Astrocyte (in vitro differentiated cells and primary cell): ENCODE data around the gene OR56A1. TPM values are rescaled to one million over a fixed set of nuclear protein-coding genes. Genes with fewer than 3 reads are reported as not detected.

ENCODE experiments used
- DNase-seq: peaks from one replicate; pipeline ENCODE4 v3.0.0-alpha.2; 2010; ENCODE audit warnings: low read depth
- FAIRE-seq: peaks from 2 replicates; lab custom pipeline; 2011; peaks lifted over from hg19 to GRCh38; lab: Jason Lieb, UNC
- H2AFZ ChIP-seq: 2 replicates; pipeline ENCODE4 v1.6.0; 2012; ENCODE audit warnings: low read depth, low read length, inconsistent platforms
- H3K27ac ChIP-seq: 2 replicates; pipeline ENCODE4 v1.5.1; 2011; ENCODE audit warnings: low read depth, low read length, inconsistent platforms
- H3K27me3 ChIP-seq: 2 replicates; pipeline ENCODE4 v1.6.0; 2011; ENCODE audit warnings: low read length, inconsistent platforms; ENCODE audit not compliant: insufficient read depth
- H3K36me3 ChIP-seq: 2 replicates; pipeline ENCODE4 v1.5.1; 2011; ENCODE audit warnings: low read length, inconsistent platforms; ENCODE audit not compliant: insufficient read depth
- H3K4me1 ChIP-seq: 2 replicates; pipeline ENCODE4 v1.5.1; 2011; ENCODE audit warnings: low read length, inconsistent platforms; ENCODE audit not compliant: insufficient read depth
- H3K4me2 ChIP-seq: 2 replicates; pipeline ENCODE4 v1.6.0; 2012; ENCODE audit warnings: low read length, inconsistent platforms
- H3K4me3 ChIP-seq: 2 replicates; pipeline ENCODE4 v1.5.1; 2011; ENCODE audit warnings: low read depth, mild to moderate bottlenecking, low read length, inconsistent platforms; ENCODE audit not compliant: insufficient read depth
- H3K79me2 ChIP-seq: 2 replicates; pipeline ENCODE4 v1.6.0; 2012; ENCODE audit warnings: mild to moderate bottlenecking, low read length, inconsistent platforms; ENCODE audit not compliant: insufficient read depth
- H3K9ac ChIP-seq: 2 replicates; pipeline ENCODE4 v1.6.0; 2012; ENCODE audit warnings: mild to moderate bottlenecking, low read length, inconsistent platforms
- H3K9me3 ChIP-seq: 2 replicates; pipeline ENCODE4 v1.5.1; 2012; ENCODE audit warnings: low read depth, mild to moderate bottlenecking, low read length, inconsistent platforms; ENCODE audit not compliant: insufficient read depth
- H4K20me1 ChIP-seq: 2 replicates; pipeline ENCODE4 v1.6.0; 2012; ENCODE audit warnings: low read length, inconsistent platforms; ENCODE audit not compliant: insufficient read depth
- H3K27ac Mint-ChIP-seq: one replicate; pipeline ENCODE4 v1.8.0; 2021; ENCODE audit warnings: mild to moderate bottlenecking, mixed read lengths; ENCODE audit not compliant: unreplicated experiment
- H3K27me3 Mint-ChIP-seq: one replicate; pipeline ENCODE4 v1.8.0; 2021; ENCODE audit warnings: low read depth, mixed read lengths; ENCODE audit not compliant: unreplicated experiment
- H3K36me3 Mint-ChIP-seq: one replicate; pipeline ENCODE4 v1.8.0; 2021; ENCODE audit warnings: low read depth, mixed read lengths; ENCODE audit not compliant: unreplicated experiment
- H3K4me1 Mint-ChIP-seq: one replicate; pipeline ENCODE4 v1.8.0; 2021; ENCODE audit warnings: low read depth, mixed read lengths; ENCODE audit not compliant: unreplicated experiment
- H3K4me3 Mint-ChIP-seq: one replicate; pipeline ENCODE4 v1.8.0; 2021; ENCODE audit warnings: mild to moderate bottlenecking, moderate library complexity, mixed read lengths; ENCODE audit not compliant: unreplicated experiment
- H3K9me3 Mint-ChIP-seq: one replicate; pipeline ENCODE4 v1.8.0; 2021; ENCODE audit warnings: mild to moderate bottlenecking, mixed read lengths; ENCODE audit not compliant: unreplicated experiment
- EZH2 ChIP-seq: IDR thresholded peaks from 2 replicates; pipeline ENCODE4 v1.6.1; 2012; ENCODE audit warnings: mild to moderate bottlenecking, low read length, inconsistent platforms; ENCODE audit not compliant: insufficient read depth
- total RNA-seq: library from RNA; stranded (reverse); gene quantifications from 2 replicates; pipeline ENCODE4 v1.2.1, GENCODE V29; 2021
- TF ChIP-seq, protein P1 (sequence below): IDR thresholded peaks from 2 replicates; pipeline ENCODE4 v1.5.1; 2011; ENCODE audit warnings: low read depth, mild to moderate bottlenecking, inconsistent platforms, low read length, moderate library complexity; ENCODE audit not compliant: insufficient read depth

OR56A1 gene
- total RNA-seq, 1 donor from 2014 or later: not detected

DNA sequence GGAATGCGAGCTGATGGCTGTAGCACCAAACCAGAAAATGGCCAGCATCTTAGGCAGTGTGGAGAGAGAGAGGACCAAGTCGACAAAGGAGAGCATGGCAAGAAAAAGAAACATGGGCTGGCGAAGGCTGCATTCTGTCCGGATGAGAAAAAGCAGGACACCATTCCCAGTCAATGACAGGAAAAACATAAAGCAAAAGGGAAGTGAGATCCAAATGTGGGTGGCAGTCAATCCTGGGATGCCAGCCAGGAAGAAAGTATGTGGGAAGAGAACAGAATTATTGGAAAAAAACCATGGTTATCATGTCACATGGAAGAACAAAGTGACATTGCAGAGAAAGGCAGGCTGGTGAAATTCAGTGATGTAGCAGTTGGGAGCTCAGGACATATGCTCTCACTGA, 36.9 kb upstream of the OR56A1 start:
- DNase-seq: no peak
- Histone ChIP-seq H2AFZ (no peak overlapping the region), H3K4me3 (no peak overlapping the region), H3K4me1 (no peaks in the 10 kb centered on the region), H3K79me2 (no peaks in the 10 kb centered on the region), H3K36me3 (no peaks in the 10 kb centered on the region), H3K4me2 (no peak overlapping the region), H4K20me1 (no peaks in the 10 kb centered on the region), H3K27me3 (no peaks in the 10 kb centered on the region), H3K9me3 (no peaks in the 10 kb centered on the region), H3K9ac (no peak overlapping the region), H3K27ac (no peak overlapping the region)
- Mint-ChIP-seq H3K27me3 (peaks cover 4% of the 10 kb centered on the region), H3K4me3 (no peak overlapping the region), H3K9me3 (no peaks in the 10 kb centered on the region), H3K36me3 (no peaks in the 10 kb centered on the region), H3K27ac (no peak overlapping the region), H3K4me1 (no peaks in the 10 kb centered on the region)
- TF ChIP-seq EZH2: no peak
- TF ChIP-seq, protein P1, sequence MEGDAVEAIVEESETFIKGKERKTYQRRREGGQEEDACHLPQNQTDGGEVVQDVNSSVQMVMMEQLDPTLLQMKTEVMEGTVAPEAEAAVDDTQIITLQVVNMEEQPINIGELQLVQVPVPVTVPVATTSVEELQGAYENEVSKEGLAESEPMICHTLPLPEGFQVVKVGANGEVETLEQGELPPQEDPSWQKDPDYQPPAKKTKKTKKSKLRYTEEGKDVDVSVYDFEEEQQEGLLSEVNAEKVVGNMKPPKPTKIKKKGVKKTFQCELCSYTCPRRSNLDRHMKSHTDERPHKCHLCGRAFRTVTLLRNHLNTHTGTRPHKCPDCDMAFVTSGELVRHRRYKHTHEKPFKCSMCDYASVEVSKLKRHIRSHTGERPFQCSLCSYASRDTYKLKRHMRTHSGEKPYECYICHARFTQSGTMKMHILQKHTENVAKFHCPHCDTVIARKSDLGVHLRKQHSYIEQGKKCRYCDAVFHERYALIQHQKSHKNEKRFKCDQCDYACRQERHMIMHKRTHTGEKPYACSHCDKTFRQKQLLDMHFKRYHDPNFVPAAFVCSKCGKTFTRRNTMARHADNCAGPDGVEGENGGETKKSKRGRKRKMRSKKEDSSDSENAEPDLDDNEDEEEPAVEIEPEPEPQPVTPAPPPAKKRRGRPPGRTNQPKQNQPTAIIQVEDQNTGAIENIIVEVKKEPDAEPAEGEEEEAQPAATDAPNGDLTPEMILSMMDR: no peak
- FAIRE-seq: no peak

DNA sequence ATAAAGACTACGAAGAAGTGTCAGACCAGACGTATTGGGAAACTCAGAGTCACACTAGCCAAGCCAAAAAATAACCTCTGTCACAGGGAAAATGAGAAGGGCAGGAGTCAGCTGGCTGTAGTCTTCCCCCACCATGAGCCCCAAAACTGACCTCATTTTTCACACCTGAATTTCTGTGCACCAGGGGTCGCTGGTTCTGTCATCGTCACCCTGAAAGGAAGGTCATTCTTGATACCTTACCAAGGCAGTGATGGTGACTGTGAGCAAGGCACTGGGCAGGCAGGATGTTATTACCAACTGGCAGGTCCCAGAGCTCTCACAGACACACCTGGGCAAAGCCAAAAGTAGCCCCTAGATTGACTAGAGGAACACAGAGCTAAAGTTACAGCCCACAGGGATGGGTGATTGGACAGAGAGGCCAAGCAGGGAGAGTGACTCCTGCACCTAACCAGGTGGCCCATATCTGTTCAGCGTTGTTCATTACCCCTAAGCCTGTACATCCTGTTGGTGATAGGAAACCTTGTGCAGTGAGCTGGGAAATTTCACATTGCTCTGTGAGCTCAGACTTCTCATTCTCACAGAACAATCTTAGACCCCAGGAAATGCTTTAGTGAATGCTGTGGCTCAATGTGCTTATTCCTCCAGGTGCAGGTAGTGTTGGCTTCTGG, 32.3 kb upstream of the OR56A1 start:
- Histone ChIP-seq H3K27ac (no peak overlapping the region), H3K4me1 (no peaks in the 10 kb centered on the region), H2AFZ (no peak overlapping the region), H3K4me2 (no peak overlapping the region), H3K4me3 (no peak overlapping the region), H3K27me3 (no peaks in the 10 kb centered on the region), H3K79me2 (no peaks in the 10 kb centered on the region), H3K9ac (no peak overlapping the region), H3K36me3 (no peaks in the 10 kb centered on the region), H4K20me1 (no peaks in the 10 kb centered on the region), H3K9me3 (no peaks in the 10 kb centered on the region)
- DNase-seq (no peak), FAIRE-seq (no peak)
- Mint-ChIP-seq H3K4me3 (no peak overlapping the region), H3K36me3 (no peaks in the 10 kb centered on the region), H3K9me3 (no peaks in the 10 kb centered on the region), H3K4me1 (peaks cover 4% of the 10 kb centered on the region), H3K27me3 (peaks cover 8% of the 10 kb centered on the region), H3K27ac (no peak overlapping the region)
- no peak for TF ChIP-seq EZH2

DNA sequence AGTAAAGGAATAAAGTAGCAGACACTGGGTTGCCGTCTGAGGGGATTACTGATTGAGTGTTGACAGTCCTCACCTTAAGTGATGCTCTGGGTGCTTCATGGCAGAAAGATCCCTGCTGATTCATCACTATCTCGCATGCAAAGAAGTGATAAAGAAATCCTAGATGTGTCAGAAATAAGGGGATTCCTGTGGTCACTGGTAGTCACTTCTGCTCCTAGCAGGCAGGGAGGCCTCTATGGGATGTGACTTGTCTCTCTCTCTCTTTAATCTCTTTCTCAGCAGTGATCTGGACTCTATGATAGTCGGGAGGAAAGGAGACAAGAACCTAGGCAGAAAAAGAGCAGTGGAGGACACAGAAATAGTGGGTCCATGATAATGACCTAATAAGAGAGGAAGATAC, 30.9 kb upstream of the OR56A1 start:
- Histone ChIP-seq H3K27me3 (no peaks in the 10 kb centered on the region), H3K4me2 (no peak overlapping the region), H3K4me1 (no peaks in the 10 kb centered on the region), H4K20me1 (no peaks in the 10 kb centered on the region), H3K79me2 (no peaks in the 10 kb centered on the region), H3K9me3 (no peaks in the 10 kb centered on the region), H3K36me3 (no peaks in the 10 kb centered on the region), H3K9ac (no peak overlapping the region), H3K27ac (no peak overlapping the region), H2AFZ (no peak overlapping the region), H3K4me3 (no peak overlapping the region)
- no peak overlapping the region for H3K4me3 Mint-ChIP-seq
- H3K36me3 Mint-ChIP-seq: no peaks in the 10 kb centered on the region
- TF ChIP-seq, protein P1: no peak
- TF ChIP-seq EZH2: no peak
- H3K27me3 Mint-ChIP-seq: peaks cover 8% of the 10 kb centered on the region
- DNase-seq (no peak), FAIRE-seq (no peak)
- no peak overlapping the region for H3K27ac Mint-ChIP-seq
- H3K4me1 Mint-ChIP-seq: peaks cover 4% of the 10 kb centered on the region
- no peaks in the 10 kb centered on the region for H3K9me3 Mint-ChIP-seq
